ENCODE measurements around the gene MOB3B. TPM values are rescaled to one million over a fixed set of nuclear protein-coding genes. Genes with fewer than 3 reads are reported as not detected.

MOB3B gene
- total and polyA plus RNA-seq, 10 of the 15 experiments (the other 5 are each of a cell fraction or from before 2014, with no cell fraction given), result 0.44 to 2.7 (median 0.91) TPM

DNA sequence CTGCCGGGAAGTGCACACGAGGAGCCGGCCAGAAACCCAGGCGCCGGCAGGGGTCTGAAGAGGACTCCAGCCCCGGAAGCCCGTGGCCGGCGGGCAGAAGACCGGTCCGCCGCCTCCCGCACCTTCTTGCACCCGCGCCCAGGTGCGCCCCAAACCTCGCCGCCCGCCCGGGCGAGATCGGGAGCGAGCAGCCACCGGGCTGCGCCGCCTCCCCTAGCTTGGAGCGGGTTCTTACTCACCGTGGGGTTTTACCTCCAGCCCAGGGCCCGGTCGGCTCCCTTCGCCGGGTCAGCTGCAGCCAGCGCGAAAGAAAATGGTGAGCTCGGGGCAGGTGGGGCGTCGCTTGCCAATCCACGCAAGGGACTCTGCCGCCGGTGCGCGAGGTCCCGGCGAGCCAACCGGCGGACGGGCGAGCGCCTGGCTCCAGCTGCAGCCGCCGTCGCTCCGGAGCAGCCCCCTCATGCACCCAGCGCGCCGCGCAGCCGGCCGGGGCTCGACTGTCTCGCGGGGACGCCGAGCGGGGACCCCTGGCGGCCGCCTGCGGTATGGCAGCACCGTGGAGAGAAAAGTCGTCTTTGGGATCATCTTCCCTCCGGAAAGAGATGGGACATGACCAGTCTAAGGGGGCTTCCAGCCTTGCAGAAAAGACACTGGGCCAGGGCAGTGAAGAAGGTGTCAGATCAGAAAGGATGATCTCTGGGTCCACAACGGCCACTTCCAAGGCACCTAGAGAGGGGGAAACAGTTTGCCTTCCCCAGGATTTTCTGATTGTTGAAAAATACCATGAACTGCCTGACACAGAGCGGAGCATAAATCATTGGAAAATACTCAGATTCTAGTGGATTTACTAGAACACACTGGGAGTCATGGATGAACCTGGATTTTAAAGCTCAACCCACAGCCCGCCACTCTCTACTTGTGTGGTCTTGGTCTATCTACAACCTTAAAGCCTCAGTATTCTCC lies at the start of gene MOB3B (continued):
- 0 out of 2 replicates have a peak, but pooled peaks have one; percentile 39 for TF ChIP-seq ZNF687 (IDR thresholded peaks at IDR 0.05)
- TF ChIP-seq, protein P1, sequence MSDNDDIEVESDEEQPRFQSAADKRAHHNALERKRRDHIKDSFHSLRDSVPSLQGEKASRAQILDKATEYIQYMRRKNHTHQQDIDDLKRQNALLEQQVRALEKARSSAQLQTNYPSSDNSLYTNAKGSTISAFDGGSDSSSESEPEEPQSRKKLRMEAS (IDR thresholded peaks at IDR 0.05; ENCODE audit: low read depth, low read length), result no peak
- TF ChIP-seq TARDBP (IDR thresholded peaks at IDR 0.05; ENCODE audit: borderline replicate concordance), result no peak
- no peak for TF ChIP-seq JUNB (IDR thresholded peaks at IDR 0.05)
- peak; percentile 89 for TF ChIP-seq SMARCA5 (IDR thresholded peaks at IDR 0.05)
- no peak for TF ChIP-seq ZNF274 (IDR thresholded peaks at IDR 0.05; ENCODE audit: insufficient read depth, insufficient read length)
- no peak for TF ChIP-seq GABPA (IDR thresholded peaks at IDR 0.05; ENCODE audit: low read depth)
- TF ChIP-seq NFXL1 (IDR thresholded peaks at IDR 0.05; ENCODE audit: borderline replicate concordance), result no peak
- TF ChIP-seq RFX5 (IDR thresholded peaks at IDR 0.05; ENCODE audit: low read depth, low read length), result no peak
- TF ChIP-seq ZBED1 (IDR thresholded peaks at IDR 0.05; ENCODE audit: borderline replicate concordance), result no peak
- no peak for TF ChIP-seq CHD2 (IDR thresholded peaks at IDR 0.05; ENCODE audit: borderline replicate concordance, low read depth, low read length)
- no peak for TF ChIP-seq ZNF384 (IDR thresholded peaks at IDR 0.05; ENCODE audit: borderline replicate concordance, low read depth, low read length)
- no peak for TF ChIP-seq ELK1 (IDR thresholded peaks at IDR 0.05; ENCODE audit: low read depth, low read length)
- TF ChIP-seq DPF2 (IDR thresholded peaks at IDR 0.05), result peak; percentile 61
- TF ChIP-seq MEF2A (IDR thresholded peaks at IDR 0.05; ENCODE audit: insufficient read depth, low read depth, low read length), result no peak
- TF ChIP-seq BACH1 (IDR thresholded peaks at IDR 0.05; ENCODE audit: borderline replicate concordance), result peak; percentile 39; the same call in 1 of the 2 replicates
- TF ChIP-seq, protein P2, sequence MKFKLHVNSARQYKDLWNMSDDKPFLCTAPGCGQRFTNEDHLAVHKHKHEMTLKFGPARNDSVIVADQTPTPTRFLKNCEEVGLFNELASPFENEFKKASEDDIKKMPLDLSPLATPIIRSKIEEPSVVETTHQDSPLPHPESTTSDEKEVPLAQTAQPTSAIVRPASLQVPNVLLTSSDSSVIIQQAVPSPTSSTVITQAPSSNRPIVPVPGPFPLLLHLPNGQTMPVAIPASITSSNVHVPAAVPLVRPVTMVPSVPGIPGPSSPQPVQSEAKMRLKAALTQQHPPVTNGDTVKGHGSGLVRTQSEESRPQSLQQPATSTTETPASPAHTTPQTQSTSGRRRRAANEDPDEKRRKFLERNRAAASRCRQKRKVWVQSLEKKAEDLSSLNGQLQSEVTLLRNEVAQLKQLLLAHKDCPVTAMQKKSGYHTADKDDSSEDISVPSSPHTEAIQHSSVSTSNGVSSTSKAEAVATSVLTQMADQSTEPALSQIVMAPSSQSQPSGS (IDR thresholded peaks at IDR 0.05; ENCODE audit: low read length), result no peak
- TF ChIP-seq ZSCAN29 (IDR thresholded peaks at IDR 0.05), result no peak
- no peak for TF ChIP-seq SMAD1 (IDR thresholded peaks at IDR 0.05; ENCODE audit: low read depth, partially characterized antibody)
- TF ChIP-seq, protein P3, sequence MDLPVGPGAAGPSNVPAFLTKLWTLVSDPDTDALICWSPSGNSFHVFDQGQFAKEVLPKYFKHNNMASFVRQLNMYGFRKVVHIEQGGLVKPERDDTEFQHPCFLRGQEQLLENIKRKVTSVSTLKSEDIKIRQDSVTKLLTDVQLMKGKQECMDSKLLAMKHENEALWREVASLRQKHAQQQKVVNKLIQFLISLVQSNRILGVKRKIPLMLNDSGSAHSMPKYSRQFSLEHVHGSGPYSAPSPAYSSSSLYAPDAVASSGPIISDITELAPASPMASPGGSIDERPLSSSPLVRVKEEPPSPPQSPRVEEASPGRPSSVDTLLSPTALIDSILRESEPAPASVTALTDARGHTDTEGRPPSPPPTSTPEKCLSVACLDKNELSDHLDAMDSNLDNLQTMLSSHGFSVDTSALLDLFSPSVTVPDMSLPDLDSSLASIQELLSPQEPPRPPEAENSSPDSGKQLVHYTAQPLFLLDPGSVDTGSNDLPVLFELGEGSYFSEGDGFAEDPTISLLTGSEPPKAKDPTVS (IDR thresholded peaks at IDR 0.05; ENCODE audit: low read depth, low read length), result no peak
- no peak for TF ChIP-seq MEF2B (IDR thresholded peaks at IDR 0.05; ENCODE audit: partially characterized antibody, poor library complexity, severe bottlenecking)
- TF ChIP-seq NRF1 (conservative IDR thresholded peaks at IDR 0.05; ENCODE audit: low read depth, low read length), result no peak

Measured in GM12878 (cell line).